Nucleus accumbens (tissue), 56 donors: ENCODE results near the gene CIROP.

Experiments
- DNase-seq, 56 donors: peaks; one replicate each; lab custom pipeline; 2025; lab: John Stamatoyannopoulos, UW

CIROP gene, protein sequence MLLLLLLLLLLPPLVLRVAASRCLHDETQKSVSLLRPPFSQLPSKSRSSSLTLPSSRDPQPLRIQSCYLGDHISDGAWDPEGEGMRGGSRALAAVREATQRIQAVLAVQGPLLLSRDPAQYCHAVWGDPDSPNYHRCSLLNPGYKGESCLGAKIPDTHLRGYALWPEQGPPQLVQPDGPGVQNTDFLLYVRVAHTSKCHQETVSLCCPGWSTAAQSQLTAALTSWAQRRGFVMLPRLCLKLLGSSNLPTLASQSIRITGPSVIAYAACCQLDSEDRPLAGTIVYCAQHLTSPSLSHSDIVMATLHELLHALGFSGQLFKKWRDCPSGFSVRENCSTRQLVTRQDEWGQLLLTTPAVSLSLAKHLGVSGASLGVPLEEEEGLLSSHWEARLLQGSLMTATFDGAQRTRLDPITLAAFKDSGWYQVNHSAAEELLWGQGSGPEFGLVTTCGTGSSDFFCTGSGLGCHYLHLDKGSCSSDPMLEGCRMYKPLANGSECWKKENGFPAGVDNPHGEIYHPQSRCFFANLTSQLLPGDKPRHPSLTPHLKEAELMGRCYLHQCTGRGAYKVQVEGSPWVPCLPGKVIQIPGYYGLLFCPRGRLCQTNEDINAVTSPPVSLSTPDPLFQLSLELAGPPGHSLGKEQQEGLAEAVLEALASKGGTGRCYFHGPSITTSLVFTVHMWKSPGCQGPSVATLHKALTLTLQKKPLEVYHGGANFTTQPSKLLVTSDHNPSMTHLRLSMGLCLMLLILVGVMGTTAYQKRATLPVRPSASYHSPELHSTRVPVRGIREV

DNA sequence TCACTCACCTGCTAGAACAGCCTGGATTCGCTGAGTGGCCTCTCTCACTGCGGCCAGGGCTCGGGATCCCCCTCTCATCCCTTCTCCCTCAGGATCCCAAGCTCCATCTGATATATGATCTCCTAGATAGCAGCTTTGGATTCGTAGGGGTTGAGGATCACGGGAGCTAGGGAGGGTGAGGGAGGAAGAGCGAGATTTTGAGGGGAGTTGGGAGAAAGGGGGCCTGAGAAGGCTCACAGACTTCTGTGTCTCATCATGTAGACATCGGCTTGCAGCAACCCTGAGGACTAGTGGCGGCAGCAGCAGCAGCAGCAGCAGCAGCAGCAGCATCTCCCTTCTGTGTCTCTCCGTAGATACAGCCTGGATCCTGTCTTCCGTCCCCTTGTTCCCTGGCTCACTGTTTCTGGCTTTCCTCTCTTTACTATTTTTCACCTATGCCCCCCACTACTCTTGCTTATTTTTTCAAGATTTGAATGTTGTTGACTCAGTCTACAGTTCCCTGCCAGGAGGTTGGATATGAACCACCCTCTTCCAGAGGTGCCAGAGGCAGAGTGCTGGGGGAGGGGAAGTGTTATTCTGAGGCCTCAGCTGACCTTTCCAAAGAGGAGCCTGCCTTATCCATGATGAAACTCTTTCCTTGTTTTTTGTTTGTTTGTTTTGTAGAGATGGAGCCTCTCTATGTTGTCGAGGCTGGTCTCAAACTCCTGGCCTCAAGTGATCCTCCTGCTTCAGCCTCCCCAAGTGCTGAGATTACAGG, at the start of gene CIROP:
Gene CIROP, minus strand, starts transcription at position 399 of the 757 bp plus-strand sequence. Its CDS starts 69 bp downstream, at position 330.
- peak in 1 of 56 donors; percentile 9 for DNase-seq

GRCh38 chr14:23153851-23154796, 49.3 kb upstream of the CIROP start:
- peak in 14 of 56 donors; percentile 11 to 27 (median 21) for DNase-seq

DNA sequence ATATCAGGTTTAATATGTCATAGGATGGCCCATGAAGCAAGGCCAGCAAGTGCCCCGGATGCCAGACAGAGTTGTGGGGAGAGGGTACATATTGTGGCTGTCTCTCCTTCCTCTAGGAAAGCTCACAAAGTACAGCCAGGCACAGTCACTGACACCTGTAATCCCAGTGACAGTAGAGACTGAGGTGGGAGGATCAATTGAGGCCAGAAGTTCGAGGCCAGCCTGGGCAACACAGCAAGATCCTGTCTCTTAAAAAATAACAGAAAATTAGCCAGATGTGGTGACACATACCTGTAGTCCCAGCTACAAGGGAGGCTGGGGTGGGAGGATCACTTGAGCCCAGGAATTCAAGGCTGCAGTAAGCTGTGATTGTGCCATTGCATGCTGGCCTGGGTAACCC, 46.6 kb upstream of the CIROP start:
- DNase-seq: no peak

- DNase-seq: no peak
These were observed 45.0 kb upstream of the CIROP start for GRCh38 chr14:23149745-23150144.

DNA sequence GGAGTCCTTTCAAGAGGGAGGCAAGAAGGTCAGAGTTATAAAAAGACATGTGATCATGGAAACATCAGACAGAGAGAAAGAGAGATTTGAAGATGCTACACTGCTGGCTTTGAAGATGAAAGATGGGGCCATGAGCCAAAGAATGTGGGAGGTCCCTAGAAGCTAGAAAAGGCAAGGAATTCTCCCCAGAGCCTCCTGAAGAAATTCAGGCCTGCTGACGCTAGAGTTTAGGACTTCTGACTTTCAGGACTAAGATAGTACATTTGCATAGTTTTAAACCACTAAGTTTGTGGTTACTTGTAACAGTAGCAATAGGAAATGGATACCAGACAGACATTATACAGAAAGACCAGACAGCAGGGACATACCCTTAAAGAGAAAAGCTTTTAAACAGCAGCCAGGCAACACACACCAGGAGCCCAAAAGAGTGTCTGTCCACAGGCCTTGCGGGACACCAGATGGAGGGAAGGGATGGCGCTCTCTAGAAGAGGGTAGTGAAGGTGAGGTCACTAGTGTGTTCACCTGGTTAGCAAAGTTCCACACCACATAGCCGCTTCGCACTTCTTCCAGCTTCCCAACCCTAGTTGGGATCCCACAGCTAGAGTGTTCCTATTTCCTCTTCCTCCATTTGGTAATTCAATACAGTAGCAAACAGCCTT, 43.9 kb upstream of the CIROP start:
- DNase-seq: no peak

- peak in 2 of 56 donors; percentile 14 to 16 for DNase-seq
These were observed 42.9 kb upstream of the CIROP start for GRCh38 chr14:23147676-23148075.

DNA sequence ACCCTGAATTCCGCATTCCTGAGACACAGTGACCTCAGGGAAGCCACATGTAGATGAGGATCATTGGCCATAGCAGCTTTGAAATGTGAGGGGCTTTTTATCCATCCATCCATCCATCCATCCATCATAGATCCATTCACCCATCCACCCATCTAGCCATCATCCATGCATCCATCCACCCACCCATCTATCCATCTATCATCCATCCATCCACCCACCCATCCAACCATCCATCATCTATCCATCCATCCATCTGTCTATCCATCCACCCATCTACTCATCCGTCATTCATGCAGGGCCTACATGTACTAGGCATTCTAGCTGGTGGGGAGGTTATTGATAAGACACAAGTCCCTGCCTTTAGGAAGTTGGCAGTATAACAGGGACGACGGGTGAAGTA, 42.2 kb upstream of the CIROP start:
- no peak for DNase-seq

GRCh38 chr14:23146351-23146910, 41.6 kb upstream of the CIROP start:
- no peak for DNase-seq

- no peak for DNase-seq
These were observed 41.1 kb upstream of the CIROP start for GRCh38 chr14:23145794-23146350.

DNA sequence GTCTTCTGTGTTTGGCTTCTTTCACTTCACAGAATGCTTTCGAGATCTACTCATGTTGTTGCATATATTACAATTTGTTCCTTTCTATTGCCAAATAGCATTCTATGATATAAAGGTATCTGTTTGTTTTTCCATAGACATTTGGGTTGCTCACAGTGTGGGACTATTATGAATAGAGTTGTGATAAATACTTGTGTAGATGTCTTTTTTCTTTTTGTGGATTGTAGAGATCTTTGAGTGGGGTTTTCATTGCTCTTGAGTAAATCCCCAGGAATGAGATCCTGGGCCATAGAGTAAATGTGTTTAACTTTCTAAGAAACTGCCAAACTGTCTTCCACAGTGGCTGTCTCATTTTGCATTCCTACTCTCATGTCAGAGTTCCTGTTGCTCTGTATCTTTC, 39.1 kb upstream of the CIROP start:
- DNase-seq: no peak

- no peak for DNase-seq
These were observed 38.0 kb upstream of the CIROP start for GRCh38 chr14:23142826-23143225.

- DNase-seq: no peak
These were observed 37.1 kb upstream of the CIROP start for GRCh38 chr14:23141706-23142444.

DNA sequence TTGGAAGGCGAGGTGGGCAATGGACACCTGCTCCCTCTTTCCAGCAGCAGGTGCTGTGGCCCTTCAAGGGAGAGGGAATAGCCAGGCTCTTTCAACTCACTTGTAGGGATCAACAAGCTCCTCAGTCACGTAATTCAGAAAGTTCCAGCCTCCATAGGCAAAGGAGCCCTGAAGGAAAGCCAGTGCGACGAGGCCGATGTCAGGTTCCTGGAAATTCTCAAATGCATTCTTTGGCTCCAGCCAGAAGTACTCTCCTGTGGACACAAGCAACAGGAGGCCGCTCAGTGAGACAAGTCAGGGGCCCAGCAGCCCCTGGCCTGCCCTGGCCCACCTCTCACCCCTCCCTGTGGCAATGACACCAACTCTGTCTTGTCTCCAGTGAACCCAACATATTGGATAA, 35.6 kb upstream of the CIROP start:
- DNase-seq: no peak

- no peak for DNase-seq
These were observed 35.1 kb upstream of the CIROP start for GRCh38 chr14:23139874-23140273.

- no peak for DNase-seq
These were observed 33.2 kb upstream of the CIROP start for GRCh38 chr14:23137813-23138535.

GRCh38 chr14:23137192-23137812, 32.5 kb upstream of the CIROP start:
- DNase-seq: no peak
